ENCODE results near the gene NAT8L.

- TF ChIP-seq CTCF (conservative IDR thresholded peaks at IDR 0.05; ENCODE audit: low read length) (no peak), EZH2phosphoT487 (IDR thresholded peaks at IDR 0.05; ENCODE audit: borderline replicate concordance, low read depth, low read length) (no peak)
These were observed 26.4 kb downstream of the NAT8L start for GRCh38 chr4:2085496-2085901.
